OCI-LY3 (cell line): ENCODE measurements around the gene LIPC.

ENCODE experiments used
- EZH2phosphoT487 ChIP-seq: fragments of 200-600 bp; shearing (Covaris generic); IDR thresholded peaks from 2 replicates; pipeline ENCODE4 v1.6.1; 2018; ENCODE audit warnings: antibody characterized with exemption, mixed run types, low read depth
- TF ChIP-seq, protein P1 (sequence below): fragments of 200-600, 300-600 bp; sonication (generic); IDR thresholded peaks from 2 replicates; pipeline ENCODE4 v1.5.1; 2014; ENCODE audit warnings: antibody characterized with exemption, low read length, low read depth

DNA sequence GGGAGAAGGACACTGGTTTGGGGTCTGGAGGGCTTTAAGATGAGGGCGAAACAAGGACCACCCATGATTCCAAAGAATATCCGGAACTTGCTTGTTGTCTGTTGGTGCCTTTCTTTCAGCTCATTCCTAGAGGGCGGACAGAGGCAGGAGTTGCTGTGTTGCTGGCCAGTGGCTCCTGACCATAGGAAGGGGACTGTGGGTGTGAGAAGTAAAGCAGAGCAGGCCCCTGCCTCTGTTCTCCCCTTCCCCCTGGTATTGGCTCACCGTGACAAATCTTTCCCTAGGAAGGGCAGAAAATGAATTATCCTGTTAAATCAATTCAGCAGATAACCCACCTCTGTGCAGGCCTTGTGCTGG is 89.1 kb downstream of the LIPC start:
- TF ChIP-seq, protein P1, sequence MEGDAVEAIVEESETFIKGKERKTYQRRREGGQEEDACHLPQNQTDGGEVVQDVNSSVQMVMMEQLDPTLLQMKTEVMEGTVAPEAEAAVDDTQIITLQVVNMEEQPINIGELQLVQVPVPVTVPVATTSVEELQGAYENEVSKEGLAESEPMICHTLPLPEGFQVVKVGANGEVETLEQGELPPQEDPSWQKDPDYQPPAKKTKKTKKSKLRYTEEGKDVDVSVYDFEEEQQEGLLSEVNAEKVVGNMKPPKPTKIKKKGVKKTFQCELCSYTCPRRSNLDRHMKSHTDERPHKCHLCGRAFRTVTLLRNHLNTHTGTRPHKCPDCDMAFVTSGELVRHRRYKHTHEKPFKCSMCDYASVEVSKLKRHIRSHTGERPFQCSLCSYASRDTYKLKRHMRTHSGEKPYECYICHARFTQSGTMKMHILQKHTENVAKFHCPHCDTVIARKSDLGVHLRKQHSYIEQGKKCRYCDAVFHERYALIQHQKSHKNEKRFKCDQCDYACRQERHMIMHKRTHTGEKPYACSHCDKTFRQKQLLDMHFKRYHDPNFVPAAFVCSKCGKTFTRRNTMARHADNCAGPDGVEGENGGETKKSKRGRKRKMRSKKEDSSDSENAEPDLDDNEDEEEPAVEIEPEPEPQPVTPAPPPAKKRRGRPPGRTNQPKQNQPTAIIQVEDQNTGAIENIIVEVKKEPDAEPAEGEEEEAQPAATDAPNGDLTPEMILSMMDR = no peak
- no peak for TF ChIP-seq EZH2phosphoT487
